GM19328 (cell line): Measurements from ENCODE around the gene TSHZ3.

Experiments used
- ATAC-seq: cut with Tn5 transposase; IDR thresholded peaks from one replicate; pipeline ENCODE4 v1.9.1; 2021; ENCODE audit warnings: mild to moderate bottlenecking, moderate library complexity; ENCODE audit not compliant: unreplicated experiment

TSHZ3 gene

DNA sequence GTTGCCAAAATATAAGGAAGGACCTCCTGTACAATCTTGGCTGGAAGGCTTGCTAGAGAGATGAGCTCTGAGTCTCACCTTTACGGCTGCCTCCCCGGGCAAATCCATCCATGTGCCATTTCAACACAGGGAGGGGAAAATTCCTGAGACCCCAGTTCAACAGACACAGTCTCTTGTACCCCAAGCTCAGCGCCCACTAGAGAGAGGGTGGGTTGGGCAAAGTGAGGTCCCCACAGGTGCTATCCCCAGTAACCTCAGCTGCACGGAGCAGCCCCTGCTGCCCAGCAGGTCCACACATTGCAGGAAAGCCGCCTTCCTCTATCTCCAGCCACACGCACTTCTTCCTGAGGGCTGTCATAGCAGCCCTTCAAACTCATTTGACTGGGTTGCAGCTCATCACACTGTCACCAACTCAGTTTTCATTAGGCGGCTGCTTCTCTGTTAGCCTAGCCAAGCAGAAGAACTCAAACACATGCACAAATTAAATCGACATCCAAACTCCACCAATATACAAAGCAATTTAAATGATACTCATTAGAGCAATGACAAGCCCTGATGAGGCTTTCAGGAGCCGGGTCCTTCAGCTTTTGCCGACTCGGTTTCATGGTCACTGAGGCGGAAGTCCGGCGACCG is 80.4 kb downstream of the TSHZ3 start:
- ATAC-seq = no peak

DNA sequence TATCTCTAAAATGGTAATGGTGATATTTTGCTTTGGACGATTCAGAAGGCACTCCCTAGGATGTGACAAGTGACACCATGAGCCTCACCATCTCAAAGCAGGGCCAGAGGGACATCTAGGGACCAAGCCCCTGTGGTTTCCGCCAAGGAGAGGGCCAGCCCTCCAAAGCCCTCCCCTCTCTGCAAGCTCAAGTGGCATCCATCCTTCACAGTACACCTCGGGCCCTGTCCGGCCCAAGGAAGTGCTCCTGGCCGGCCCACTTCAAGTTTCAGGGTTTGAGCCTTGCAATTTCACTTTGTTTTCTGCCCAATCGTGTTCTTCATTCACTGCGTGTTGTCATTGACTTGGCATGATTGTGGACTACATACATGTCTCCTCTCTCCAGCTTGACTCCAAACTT is 82.5 kb downstream of the TSHZ3 start:
- no peak for ATAC-seq

DNA sequence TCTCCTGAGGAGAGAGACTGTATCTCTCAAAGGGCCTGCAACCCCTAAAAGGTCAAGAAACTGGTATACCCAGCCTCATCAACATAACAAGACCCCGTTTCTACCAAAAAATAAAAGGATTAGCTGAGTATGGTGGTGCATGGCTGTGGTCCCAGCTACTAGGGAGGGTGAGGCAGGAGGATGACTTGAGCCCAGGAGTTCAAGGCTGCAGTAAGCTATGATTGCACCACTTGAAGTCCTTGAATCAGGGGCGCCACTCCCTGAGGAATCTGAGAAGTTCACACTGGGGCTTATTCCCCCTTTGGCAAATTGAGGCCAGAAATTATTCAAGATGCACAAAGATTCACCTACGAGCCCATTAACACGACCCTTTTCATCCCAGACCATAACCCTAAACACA is 83.0 kb downstream of the TSHZ3 start:
- no peak for ATAC-seq

DNA sequence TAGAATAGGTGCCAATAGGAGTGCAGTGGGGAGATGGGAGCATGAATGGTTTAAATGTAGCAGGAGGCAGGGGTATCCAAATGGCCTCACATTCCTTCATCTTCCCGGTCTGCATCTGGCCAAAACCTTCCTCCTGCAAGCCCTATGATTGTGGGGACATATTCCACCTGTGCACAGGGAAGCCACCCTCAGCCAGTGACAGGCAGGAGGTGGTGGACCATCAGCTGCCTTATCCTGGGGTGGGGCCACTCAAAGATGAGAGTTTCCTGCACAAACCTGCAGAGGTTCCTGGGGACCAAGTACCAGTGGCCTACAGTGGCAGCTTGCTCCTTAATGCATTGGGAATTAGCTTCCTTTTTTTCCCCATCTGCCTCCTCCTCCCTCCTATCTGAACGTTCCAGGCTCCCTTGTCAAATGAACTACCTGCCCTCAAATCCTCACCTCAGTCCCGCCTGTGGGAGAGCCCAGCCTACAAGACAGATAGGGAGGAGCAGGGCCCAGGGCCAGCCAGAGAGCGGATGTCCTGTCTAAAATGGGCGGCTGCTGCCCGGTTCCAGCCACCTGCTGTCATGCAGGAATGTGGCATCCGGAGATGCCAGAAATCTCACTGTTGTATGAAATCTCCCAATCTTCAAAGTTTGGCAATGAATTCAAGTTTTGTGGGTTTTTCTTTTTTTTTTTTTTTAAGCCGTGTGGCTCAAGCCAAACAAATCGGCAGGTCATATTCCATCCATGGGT is 85.0 kb downstream of the TSHZ3 start:
- no peak for ATAC-seq

DNA sequence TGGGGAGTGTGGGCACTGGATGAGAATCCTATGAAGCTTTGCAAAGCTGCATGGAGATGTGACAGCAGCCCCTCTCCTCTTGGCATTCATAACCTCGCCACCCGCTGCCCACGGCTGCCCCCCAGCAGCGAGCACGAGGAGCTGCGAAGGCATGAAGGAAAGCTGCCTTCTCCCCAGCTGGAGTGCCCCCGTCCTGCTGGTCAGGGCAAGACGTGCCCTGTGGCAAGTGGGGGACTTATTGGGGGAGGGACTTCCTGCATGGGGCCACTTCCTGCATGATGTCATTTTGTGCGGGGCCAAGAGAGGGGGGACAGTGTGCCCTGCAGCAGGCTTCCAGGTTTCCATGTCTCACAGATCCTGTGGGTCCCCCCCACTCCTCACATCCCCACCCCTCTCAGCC is 85.9 kb downstream of the TSHZ3 start:
- no peak for ATAC-seq

DNA sequence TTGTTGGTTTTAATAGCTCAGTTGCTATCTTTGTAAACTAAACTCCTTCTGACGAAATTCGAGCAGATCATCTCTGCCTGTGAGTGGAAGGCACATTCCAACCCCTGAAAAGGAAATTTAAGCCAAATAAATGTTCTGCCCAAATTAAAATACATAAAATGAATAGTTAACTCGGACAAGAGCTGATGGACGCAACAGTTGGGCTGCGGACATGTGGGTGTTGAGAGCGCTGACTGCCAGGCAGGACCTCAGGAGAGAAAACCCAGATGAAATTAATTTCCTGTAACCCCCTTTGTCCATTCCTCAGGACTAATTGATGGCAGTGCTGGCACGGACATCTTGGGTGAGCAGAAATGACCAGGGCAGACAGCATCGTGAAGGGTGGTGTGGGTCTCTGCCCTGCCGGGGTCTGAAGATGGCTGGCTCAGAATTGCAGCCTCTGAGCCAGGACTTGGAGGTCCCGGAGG is 86.5 kb downstream of the TSHZ3 start:
- no peak for ATAC-seq

DNA sequence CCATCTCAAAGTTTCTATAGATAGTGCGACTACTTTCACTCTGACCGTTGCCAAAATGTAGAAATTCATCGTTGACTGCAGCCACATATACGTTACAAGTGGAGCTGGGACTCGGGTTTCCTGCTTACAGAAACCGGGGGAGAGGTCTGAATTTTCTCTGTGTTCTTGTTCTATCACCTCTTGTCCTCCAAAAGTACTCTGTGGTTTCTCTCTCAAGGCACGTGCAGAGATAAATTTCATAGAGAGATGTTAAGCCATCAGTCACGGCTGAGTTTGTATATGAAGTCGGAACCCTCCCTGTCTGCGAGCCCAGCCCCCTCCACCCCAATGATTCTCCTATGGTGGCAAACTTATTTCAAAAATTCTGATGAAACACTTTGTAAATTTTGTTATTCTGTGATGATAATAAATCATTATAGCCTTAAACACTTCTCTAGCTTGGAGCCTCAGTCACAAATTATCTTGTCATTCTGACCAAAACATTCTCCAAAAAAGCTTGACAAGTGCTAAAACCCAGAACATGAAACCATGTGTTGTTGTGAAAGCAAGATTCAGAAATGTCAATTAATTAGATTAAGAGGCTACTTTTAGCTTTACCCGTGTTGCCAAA is 87.5 kb downstream of the TSHZ3 start:
- ATAC-seq = no peak

DNA sequence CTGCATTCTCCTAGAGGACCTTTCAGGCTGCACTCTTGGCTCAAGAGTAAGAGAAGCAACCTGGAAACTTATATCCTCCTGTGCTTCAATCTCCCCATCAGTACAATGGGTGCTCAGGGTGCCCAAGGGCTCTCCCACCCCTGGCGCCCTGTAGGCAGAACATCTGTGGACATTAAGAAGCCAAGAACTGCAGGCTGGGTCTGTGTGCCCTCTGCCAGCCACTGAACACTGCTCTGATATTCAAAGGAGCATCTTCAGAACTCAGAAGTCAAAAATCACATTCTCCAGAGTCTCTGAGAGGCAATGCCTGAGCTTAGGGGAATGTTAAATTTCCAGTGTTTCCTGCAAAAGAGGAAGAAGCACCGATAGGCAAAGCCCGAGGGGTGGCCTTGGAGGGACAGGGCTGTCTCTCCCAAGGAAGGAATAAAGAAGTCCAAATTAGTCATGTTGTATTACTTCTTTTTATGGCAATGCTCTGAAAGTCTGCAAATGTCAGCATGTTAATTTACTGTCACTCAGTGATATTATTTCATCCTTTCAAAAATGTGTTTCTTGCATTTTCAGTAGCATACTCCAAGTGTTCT is 88.1 kb downstream of the TSHZ3 start:
- no peak for ATAC-seq

DNA sequence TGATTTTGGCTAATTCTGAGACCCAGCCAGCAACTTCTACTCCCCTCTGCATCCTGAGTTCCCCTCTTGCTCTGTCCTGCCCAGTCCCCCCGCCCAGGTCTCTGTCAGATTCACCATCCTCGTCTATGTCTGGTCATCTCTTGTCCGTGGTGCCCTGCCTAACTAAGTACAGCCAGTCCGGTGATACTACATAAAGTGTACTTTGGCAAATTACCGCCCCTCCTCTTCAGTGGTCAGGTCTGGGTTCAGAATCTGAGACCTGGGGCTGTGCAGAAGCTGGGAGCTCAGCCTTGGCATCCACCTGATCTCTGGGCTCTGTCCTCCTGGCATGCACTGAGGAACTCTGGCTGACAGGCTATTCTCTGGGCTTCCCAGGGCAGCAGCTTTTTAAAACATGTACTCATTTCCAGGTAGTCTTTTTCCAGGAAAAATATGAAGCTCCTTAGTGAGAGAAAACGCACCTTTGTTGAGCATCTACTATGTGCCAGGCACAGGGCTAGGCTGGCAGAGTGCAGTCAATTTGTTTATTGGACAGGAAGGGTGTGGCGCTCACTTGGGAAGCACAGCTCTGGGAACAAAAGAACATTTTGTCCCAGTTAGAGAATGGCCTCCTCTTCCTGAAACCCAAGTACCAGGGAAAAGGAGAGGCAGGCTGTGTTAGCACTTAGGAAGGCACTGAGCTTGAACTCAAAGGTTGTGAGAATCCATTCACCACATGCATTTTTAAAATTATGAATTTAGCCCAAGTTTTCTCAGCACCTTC is 88.9 kb downstream of the TSHZ3 start:
- ATAC-seq = no peak

DNA sequence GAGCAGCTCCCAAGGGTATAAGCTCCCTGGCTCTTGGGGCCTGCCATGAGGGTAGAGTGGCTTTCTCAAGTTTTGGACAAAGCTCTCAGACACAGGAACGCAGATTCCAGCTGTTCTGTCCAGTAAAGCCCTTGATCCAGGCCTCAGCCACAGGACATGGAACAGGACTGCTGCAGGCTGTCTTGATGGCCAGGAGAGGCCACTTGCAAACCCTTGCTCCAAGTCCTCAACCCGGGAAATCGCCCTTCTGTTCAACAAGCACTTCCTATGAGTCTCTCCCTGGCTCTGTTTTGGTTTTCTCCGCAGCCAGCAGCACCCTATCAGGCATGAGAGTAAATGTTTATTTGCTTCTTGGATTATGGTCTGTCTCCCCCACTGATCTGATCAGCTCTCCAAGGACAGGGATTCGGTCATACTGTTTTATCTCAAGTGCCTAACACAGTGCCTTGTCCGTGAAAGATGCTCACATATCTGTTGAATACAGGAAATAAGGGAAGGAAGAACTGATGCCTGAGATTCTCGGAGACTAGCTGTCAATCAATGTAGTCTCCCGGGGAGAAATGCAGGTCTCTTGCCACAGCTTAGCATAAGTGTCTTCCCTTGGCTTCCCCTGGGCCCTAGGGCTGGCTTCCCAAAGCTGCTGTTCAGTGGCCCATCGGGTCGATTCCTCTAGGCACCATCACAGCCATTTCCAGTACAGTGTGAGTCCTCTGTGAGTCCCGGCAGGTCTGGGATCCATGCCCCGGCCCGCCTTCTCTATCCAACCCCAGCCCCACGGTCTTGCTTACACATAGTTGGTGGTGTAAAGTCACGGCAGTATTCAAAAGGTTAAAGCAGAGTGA is 90.8 kb downstream of the TSHZ3 start:
- ATAC-seq = no peak

DNA sequence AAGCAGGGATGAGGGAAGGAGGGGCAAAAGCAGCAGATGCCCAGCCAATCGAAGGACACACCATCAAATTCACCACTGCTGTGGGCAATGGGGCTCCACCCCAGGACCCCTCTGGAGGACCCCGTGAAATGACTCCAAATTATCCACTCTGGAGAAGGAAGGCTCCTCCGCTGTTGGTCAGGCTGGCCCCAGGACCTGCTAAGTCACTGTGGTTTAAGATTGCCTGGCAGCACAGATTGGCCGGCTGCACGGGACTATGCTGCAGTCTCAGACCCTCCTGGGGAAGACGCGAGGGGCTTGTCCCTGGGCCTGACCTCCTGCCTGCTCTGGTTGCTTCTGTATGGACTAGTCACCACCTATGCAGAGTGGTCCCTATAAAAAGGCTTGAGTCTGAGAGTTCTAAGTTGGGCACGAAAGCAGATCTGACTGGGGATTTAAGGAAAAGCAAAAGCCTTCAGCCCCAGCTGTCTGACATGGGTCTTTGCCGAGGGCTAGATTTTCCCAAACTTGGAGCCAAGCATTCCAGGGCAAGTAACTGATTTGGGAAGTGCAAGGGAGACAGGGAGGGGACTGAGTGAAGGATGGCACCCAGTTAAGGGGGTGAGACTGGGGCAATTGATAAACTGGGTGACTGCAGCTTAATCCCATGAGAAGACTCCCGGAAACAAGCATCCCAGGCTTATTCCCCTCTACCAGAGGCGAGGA is 91.7 kb downstream of the TSHZ3 start:
- ATAC-seq = no peak

DNA sequence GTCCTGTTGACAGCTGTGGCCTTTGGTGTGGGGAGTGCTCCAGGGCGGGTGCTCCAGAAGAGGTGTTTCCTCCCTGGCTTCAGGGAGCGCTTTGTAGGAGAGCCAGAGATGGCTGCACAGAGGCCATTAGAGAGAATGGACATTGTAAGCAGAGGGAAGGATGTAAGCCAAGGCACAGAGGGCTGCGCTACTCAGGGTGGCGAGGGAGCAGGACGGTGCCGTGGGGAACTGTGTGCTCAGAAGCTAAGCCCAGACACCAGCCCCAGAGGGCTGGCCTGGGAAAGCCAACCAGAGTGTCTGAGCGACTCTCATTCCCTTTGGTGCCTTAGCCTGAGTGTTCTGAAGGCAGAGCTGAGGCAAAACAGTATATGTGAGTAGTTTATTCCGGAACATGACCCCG is 92.2 kb downstream of the TSHZ3 start:
- ATAC-seq = no peak

DNA sequence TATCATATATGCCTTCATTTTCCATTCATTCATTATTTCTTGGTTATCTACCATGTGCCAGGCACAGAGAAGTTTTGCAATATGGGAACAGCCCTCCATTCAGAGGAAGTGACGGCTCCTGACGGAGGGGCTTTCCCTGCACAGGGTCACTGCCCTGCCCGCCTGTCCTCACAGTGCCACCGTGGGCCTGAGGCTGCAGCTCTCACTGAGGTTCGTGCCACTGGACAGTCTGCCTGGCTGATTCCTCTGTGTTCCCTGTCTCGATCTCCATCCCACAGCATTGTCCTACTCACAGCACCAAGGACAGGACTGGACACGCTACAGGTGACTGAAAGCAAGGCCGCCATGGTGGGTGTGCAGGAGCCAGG is 92.7 kb downstream of the TSHZ3 start:
- no peak for ATAC-seq

DNA sequence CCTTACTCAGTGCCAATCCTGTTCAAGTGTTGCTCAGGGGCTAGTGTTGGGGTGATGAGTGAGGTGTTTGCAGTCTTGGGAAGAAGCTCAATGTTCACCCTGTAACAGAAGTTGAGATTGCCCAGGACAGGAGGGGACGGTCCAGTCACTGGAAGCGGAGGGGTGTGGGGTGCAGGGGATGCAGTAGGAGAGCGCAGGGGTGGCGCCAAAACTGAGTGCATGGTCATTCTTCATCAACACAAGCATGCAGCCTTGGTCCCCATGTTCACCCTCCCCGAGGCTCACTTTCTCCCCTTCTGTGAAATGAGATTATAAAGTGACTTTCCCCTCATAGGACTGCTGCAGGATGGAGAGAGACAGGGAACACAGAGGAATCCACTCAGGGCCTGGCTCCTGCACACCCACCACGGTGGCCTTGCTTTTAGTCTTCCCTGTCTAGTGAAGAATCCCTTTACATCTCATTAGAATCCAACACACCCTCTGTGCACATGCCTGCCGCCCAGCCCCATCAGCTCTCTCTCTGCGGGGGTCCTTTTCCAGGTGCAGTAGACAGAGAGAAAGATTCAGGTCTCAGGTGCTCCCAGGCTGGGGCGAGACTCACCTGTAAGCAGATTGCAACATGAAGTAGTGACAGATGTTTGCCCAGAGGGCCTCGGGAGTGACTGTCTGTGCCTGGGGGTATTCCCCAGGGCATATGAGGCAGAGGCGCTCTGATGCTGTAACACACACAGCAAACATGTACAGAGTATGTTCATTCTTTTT is 93.2 kb downstream of the TSHZ3 start:
- no peak for ATAC-seq

DNA sequence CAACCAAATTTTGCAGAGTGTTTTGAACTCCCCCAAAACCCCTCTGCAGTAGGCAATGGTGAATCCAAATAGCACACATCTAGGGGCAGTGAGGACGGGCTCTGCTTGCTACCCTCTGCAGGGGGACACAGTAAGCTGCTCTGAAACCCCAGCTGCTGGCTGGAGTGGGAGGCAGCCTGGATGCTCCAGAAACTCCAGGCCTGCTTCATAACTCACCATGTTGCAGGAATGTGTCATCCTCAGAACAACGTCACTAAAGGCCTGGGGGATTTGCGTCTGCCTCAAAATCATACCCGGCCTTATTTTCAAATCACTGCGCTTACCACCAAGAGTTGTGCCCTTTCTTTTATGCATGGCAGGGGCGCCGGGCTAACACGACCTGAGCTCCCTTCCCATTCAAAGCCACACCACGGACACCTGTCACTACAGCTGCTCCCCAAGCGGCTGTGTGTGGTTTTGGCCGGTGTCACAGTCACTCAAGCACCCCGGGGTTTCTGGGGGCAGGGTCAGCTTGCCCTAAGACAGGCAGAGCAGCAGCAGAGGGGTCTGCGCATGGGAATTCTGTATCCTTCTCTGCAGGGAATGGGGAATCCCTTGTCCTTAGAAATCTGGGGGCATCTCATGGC is 93.9 kb downstream of the TSHZ3 start:
- no peak for ATAC-seq

DNA sequence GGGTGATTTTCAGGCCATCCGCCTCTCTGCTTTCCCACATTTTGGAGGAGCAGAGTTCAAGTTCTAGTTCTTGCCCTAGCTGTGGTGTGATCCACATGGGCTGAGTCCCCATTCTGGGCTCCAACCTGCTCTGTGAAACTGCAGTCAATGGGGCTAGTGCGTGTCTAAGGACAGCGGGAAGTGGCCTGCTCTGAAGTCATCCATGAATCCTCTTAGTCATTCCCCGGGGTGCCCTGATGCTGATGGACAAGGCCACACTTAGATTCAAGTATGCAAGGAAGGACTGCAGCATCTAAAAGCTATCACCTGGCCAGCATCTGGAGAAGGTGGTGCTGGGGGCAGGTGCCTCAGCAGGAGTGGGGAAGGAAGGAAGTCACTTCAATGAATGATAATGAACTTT is 94.6 kb downstream of the TSHZ3 start:
- ATAC-seq = no peak

DNA sequence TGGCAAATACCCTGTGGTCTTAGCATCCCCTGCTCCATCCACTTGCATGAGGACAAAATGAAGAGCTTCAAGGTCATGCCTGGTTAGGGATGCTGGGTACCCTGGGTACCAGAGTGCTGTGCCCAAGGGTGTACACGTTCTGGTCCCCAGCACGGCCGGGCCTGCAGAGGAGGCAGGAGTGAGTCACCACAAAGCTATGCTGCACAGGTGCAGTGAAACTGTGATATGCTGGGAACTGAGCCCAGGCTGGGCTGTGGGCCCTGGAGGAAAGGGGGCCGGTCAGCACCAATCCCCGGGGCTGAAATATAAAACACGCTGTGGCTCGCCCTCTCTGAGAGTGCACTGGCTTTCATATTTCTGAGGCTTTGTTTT is 95.1 kb downstream of the TSHZ3 start:
- ATAC-seq = no peak

DNA sequence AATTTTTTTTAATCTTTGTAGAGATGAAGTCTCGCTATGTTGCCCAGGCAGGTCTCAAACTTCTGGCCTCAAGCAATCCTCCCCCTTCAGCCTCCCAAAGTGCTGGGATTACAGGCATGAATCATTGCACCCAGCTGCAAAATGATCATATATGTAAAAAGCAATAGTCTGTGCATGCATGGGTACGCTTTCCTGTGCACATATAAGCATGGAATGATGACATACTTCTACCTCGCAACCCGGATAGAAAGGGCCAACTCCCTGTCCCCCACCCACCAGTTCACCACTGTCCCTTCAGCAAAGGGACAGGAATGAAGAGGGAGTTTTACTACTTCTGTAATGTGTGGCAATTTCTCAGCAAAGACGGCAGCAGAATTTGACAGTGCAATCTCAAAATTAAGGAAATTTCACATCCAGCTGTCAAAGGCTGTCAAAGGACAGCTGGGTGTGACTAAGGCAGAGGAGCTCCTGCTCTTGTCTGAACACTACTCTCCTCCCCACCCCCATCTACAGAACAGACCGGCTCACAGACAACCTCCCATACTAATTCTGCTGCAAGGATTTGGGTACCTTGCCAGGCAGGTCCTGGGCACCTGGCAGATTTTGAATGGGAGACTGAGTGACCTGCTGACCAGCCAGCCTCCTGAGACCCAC is 95.6 kb downstream of the TSHZ3 start:
- no peak for ATAC-seq
